Panc1 (cell line): Measurements from ENCODE around the gene CDH8. TPM values are rescaled to one million over a fixed set of nuclear protein-coding genes. Genes with fewer than 3 reads are reported as not detected.

Experiments used
- ATAC-seq: fragments of 200-7000 bp; cut with Tn5 transposase; 2 replicates; pipeline ENCODE4 v1.9.1; 2020; ENCODE audit warnings: mild to moderate bottlenecking, moderate library complexity
- BruUV-seq: library from RNA; stranded (reverse); fragments of 400-500 nt; replicated peaks from 2 replicates; lab custom pipeline; 2021; lab: Mats Ljungman, UMichigan
- CTCF ChIA-PET: fragments of 300-600 bp; sonication (Branson Sonifier 250); formaldehyde crosslinking; loops from one replicate; lab custom pipeline; 2022; ENCODE audit warnings: antibody characterized with exemption; lab: Charles Lee
- POLR2A ChIA-PET: fragments of 300-600 bp; sonication (Branson Sonifier 250); formaldehyde crosslinking; loops from one replicate; lab custom pipeline; 2022; ENCODE audit warnings: antibody characterized with exemption; lab: Charles Lee
- DNase-seq: peaks from one replicate; pipeline ENCODE4 v3.0.0-alpha.2; 2010; ENCODE audit warnings: low read depth, low spot score
- H3K27ac ChIP-seq: 2 replicates; pipeline ENCODE4 v1.5.1; 2011; ENCODE audit warnings: mild to moderate bottlenecking, low read length, inconsistent platforms
- H3K27me3 ChIP-seq: fragments of 200-500 bp; sonication (Bioruptor generic); 2 replicates; pipeline ENCODE4 v1.6.0; 2014; ENCODE audit warnings: low read length, inconsistent platforms; ENCODE audit not compliant: control insufficient read depth, insufficient read depth
- H3K36me3 ChIP-seq: fragments of 200-500 bp; sonication (Bioruptor generic); 2 replicates; pipeline ENCODE4 v1.5.1; 2014; ENCODE audit warnings: inconsistent platforms, mild to moderate bottlenecking, low read length, moderate library complexity; ENCODE audit not compliant: control insufficient read depth, insufficient read depth
- H3K4me1 ChIP-seq: 2 replicates; pipeline ENCODE4 v1.5.1; 2011; ENCODE audit warnings: inconsistent platforms, mild to moderate bottlenecking, low read length, moderate library complexity; ENCODE audit not compliant: control insufficient read depth, insufficient read depth
- H3K4me3 ChIP-seq, 2 experiments: 2 replicates each; pipeline ENCODE4 v1.5.1; 2011 to 2012; ENCODE audit warnings: low read depth in 2 of 2, low read length in 2 of 2, mild to moderate bottlenecking in 2 of 2, inconsistent platforms in 1 of 2, moderate library complexity in 1 of 2
- H3K9me3 ChIP-seq: fragments of 200-500 bp; sonication (Bioruptor generic); 2 replicates; pipeline ENCODE4 v1.5.1; 2014; ENCODE audit warnings: low read depth, mild to moderate bottlenecking, inconsistent platforms, low read length, moderate library complexity; ENCODE audit not compliant: control insufficient read depth, insufficient read depth
- POLR2AphosphoS5 ChIP-seq: IDR thresholded peaks from 2 replicates; pipeline ENCODE4 v1.6.1; 2012; ENCODE audit warnings: mild to moderate bottlenecking, low read depth, low read length, moderate library complexity
- SIN3A ChIP-seq: IDR thresholded peaks from 2 replicates; pipeline ENCODE4 v1.6.1; 2012; ENCODE audit warnings: low read depth, mild to moderate bottlenecking, low read length, moderate library complexity, borderline replicate concordance; ENCODE audit not compliant: insufficient read depth
- TCF7L2 ChIP-seq: IDR thresholded peaks from 2 replicates; pipeline ENCODE4 v1.6.1; 2011; ENCODE audit warnings: mild to moderate bottlenecking, low read depth, low read length, inconsistent platforms
- in situ Hi-C: cut with HindIII; loops from 2 replicates; pipeline ENCODE4 v1.10.0; 2016; ENCODE audit warnings: low sequenced_read_pairs, low pct_unique_long_range_greater_than_20kb
- intact Hi-C: fragments of 100-400 bp; cut with micrococcal nuclease; formaldehyde crosslinking; loops from one replicate; pipeline ENCODE4 v1.10.0; 2022; ENCODE audit not compliant: unreplicated experiment
- total RNA-seq: library from RNA; stranded (reverse); gene quantifications from one replicate; pipeline ENCODE4 v1.2.1, GENCODE V29; 2021; ENCODE audit not compliant: unreplicated experiment
- TF ChIP-seq, protein P1 (sequence below): fragments of 450-650 bp; IDR thresholded peaks from 2 replicates; pipeline ENCODE4 v1.5.1; 2017; ENCODE audit warnings: mild to moderate bottlenecking
- TF ChIP-seq, protein P2 (sequence below), 2 experiments: IDR thresholded peaks; 2 replicates each; pipeline ENCODE4 v1.6.1; 2011 to 2012; ENCODE audit warnings: low read depth in 2 of 2, control low read depth in 1 of 2, low read length in 1 of 2, mild to moderate bottlenecking in 1 of 2, moderate library complexity in 1 of 2; ENCODE audit not compliant: insufficient read depth in 1 of 2

Gene CDH8
- total RNA-seq, 1 experiment from 2014 or later: 0.21 TPM

DNA sequence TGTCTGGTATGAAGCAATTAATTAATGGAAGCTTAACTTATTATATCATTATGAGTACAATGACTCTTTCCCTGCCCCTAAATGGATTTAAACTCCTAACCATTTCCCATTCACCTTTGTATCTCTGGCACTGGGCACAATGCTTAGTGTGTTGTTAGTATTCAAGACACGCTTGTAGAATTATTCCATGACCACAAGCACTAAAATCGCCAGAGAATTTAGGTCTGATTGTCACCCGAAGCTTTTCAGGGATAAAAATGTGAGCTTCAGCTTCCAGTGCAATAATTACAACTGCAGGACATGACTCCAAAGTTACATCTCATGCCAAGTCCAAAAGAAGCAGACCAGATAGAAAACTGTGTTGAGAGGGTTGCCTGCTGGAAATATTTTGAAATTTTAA, 101.6 kb downstream of the CDH8 start:
- intact Hi-C loops (no loop called here), in situ Hi-C loops (no loop called here)
- H3K4me1 ChIP-seq: no peaks in the 10 kb centered on the region
- DNase-seq (no peak), ATAC-seq (no peak)
- H3K27me3 ChIP-seq: no peaks in the 10 kb centered on the region
- no peaks in the 10 kb centered on the region for H3K9me3 ChIP-seq
- no peak overlapping the region for H3K4me3 ChIP-seq
- ChIA-PET CTCF (no interaction called here), POLR2A (no interaction called here)
- TF ChIP-seq, protein P1, sequence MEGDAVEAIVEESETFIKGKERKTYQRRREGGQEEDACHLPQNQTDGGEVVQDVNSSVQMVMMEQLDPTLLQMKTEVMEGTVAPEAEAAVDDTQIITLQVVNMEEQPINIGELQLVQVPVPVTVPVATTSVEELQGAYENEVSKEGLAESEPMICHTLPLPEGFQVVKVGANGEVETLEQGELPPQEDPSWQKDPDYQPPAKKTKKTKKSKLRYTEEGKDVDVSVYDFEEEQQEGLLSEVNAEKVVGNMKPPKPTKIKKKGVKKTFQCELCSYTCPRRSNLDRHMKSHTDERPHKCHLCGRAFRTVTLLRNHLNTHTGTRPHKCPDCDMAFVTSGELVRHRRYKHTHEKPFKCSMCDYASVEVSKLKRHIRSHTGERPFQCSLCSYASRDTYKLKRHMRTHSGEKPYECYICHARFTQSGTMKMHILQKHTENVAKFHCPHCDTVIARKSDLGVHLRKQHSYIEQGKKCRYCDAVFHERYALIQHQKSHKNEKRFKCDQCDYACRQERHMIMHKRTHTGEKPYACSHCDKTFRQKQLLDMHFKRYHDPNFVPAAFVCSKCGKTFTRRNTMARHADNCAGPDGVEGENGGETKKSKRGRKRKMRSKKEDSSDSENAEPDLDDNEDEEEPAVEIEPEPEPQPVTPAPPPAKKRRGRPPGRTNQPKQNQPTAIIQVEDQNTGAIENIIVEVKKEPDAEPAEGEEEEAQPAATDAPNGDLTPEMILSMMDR: no peak
- TF ChIP-seq TCF7L2: no peak
- TF ChIP-seq, protein P2, sequence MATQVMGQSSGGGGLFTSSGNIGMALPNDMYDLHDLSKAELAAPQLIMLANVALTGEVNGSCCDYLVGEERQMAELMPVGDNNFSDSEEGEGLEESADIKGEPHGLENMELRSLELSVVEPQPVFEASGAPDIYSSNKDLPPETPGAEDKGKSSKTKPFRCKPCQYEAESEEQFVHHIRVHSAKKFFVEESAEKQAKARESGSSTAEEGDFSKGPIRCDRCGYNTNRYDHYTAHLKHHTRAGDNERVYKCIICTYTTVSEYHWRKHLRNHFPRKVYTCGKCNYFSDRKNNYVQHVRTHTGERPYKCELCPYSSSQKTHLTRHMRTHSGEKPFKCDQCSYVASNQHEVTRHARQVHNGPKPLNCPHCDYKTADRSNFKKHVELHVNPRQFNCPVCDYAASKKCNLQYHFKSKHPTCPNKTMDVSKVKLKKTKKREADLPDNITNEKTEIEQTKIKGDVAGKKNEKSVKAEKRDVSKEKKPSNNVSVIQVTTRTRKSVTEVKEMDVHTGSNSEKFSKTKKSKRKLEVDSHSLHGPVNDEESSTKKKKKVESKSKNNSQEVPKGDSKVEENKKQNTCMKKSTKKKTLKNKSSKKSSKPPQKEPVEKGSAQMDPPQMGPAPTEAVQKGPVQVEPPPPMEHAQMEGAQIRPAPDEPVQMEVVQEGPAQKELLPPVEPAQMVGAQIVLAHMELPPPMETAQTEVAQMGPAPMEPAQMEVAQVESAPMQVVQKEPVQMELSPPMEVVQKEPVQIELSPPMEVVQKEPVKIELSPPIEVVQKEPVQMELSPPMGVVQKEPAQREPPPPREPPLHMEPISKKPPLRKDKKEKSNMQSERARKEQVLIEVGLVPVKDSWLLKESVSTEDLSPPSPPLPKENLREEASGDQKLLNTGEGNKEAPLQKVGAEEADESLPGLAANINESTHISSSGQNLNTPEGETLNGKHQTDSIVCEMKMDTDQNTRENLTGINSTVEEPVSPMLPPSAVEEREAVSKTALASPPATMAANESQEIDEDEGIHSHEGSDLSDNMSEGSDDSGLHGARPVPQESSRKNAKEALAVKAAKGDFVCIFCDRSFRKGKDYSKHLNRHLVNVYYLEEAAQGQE (IDR thresholded peaks at IDR 0.05; ENCODE audit: insufficient read depth in 1 of 2, low read depth in 2 of 2, low read length in 1 of 2): no peak
- TF ChIP-seq POLR2AphosphoS5: no peak
- no peak for TF ChIP-seq SIN3A
- BruUV-seq: no TSS peak
- no peak overlapping the region for H3K27ac ChIP-seq
- H3K36me3 ChIP-seq: no peaks in the 10 kb centered on the region

DNA sequence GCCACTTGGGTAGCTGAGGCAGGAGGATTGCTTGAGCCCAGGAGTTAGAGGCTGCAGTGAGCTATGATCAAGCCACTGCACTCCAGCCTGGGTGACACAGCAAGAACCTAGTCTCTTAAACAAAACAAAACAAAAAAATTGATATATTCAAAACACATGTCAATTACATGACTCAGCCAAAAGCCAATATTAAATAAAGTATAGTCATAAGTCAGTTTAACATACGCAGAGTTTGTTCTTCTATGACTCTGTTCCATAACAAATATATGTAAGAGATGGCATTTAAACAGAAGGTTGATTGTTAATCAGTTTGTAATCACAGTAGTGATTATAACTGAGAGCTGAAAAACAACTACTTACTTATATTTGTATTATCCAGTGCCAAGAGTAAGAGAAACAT, 106.5 kb downstream of the CDH8 start:
- CTCF ChIA-PET: no interaction called here
- intact Hi-C loops: no loop called here
- TF ChIP-seq SIN3A (no peak), POLR2AphosphoS5 (no peak), TCF7L2 (no peak)
- TF ChIP-seq, protein P2 (IDR thresholded peaks at IDR 0.05; ENCODE audit: insufficient read depth in 1 of 2, low read depth in 2 of 2, low read length in 1 of 2): no peak
- TF ChIP-seq, protein P1: no peak
- Histone ChIP-seq H3K4me3 (no peak overlapping the region), H3K36me3 (no peaks in the 10 kb centered on the region), H3K27ac (no peak overlapping the region), H3K27me3 (no peaks in the 10 kb centered on the region), H3K4me1 (no peaks in the 10 kb centered on the region), H3K9me3 (no peaks in the 10 kb centered on the region)
- ATAC-seq (no peak), DNase-seq (no peak)
- in situ Hi-C loops: no loop called here
- no TSS peak for BruUV-seq
- POLR2A ChIA-PET: no interaction called here
